ENCODE data around the gene SCAMP4.

SCAMP4 gene

DNA sequence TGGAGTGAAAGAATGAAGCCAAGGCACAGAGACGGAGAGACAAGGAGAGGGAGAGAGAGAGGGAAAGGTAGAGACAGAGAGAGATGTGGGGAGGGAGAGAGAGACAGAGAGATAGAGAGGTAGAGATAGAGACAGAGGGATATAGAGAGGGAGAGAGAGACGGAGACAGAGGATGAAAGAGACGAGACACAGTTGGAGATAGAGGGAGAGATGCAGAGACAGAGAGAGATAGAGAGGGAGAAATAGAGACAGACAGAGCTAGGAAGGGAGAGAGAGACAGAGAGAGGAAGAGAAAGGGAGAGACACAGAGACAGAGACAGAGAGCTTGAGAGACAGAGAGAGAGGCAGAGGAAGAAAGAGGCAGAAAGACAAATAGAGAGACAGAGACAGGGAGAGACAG, 31.2 kb downstream of the SCAMP4 start:
- no peak for ATAC-seq
- TF ChIP-seq ZC3H10 (CRISPR knock-in tag; IDR thresholded peaks at IDR 0.05): no peak
- no peak for TF ChIP-seq SNAI2 (CRISPR knock-in tag; IDR thresholded peaks at IDR 0.05)
- TF ChIP-seq PPARA (CRISPR knock-in tag; IDR thresholded peaks at IDR 0.05; ENCODE audit: borderline replicate concordance): no peak
- TF ChIP-seq CSDC2 (CRISPR knock-in tag; IDR thresholded peaks at IDR 0.05): no peak
- TF ChIP-seq ZNF8 (CRISPR knock-in tag; IDR thresholded peaks at IDR 0.05): no peak
- no peak for TF ChIP-seq ISL1 (CRISPR knock-in tag; IDR thresholded peaks at IDR 0.05)
- TF ChIP-seq, protein P1, sequence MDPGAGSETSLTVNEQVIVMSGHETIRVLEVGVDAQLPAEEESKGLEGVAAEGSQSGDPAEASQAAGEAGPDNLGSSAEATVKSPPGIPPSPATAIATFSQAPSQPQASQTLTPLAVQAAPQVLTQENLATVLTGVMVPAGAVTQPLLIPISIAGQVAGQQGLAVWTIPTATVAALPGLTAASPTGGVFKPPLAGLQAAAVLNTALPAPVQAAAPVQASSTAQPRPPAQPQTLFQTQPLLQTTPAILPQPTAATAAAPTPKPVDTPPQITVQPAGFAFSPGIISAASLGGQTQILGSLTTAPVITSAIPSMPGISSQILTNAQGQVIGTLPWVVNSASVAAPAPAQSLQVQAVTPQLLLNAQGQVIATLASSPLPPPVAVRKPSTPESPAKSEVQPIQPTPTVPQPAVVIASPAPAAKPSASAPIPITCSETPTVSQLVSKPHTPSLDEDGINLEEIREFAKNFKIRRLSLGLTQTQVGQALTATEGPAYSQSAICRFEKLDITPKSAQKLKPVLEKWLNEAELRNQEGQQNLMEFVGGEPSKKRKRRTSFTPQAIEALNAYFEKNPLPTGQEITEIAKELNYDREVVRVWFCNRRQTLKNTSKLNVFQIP (CRISPR knock-in tag; IDR thresholded peaks at IDR 0.05; ENCODE audit: borderline replicate concordance, low read depth): no peak
- TF ChIP-seq ZNF70 (CRISPR knock-in tag; IDR thresholded peaks at IDR 0.05): no peak
- TF ChIP-seq, protein P2, sequence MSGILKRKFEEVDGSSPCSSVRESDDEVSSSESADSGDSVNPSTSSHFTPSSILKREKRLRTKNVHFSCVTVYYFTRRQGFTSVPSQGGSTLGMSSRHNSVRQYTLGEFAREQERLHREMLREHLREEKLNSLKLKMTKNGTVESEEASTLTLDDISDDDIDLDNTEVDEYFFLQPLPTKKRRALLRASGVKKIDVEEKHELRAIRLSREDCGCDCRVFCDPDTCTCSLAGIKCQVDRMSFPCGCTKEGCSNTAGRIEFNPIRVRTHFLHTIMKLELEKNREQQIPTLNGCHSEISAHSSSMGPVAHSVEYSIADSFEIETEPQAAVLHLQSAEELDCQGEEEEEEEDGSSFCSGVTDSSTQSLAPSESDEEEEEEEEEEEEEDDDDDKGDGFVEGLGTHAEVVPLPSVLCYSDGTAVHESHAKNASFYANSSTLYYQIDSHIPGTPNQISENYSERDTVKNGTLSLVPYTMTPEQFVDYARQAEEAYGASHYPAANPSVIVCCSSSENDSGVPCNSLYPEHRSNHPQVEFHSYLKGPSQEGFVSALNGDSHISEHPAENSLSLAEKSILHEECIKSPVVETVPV (CRISPR knock-in tag; IDR thresholded peaks at IDR 0.05): no peak
- TF ChIP-seq, protein P3, sequence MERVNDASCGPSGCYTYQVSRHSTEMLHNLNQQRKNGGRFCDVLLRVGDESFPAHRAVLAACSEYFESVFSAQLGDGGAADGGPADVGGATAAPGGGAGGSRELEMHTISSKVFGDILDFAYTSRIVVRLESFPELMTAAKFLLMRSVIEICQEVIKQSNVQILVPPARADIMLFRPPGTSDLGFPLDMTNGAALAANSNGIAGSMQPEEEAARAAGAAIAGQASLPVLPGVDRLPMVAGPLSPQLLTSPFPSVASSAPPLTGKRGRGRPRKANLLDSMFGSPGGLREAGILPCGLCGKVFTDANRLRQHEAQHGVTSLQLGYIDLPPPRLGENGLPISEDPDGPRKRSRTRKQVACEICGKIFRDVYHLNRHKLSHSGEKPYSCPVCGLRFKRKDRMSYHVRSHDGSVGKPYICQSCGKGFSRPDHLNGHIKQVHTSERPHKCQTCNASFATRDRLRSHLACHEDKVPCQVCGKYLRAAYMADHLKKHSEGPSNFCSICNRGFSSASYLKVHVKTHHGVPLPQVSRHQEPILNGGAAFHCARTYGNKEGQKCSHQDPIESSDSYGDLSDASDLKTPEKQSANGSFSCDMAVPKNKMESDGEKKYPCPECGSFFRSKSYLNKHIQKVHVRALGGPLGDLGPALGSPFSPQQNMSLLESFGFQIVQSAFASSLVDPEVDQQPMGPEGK (CRISPR knock-in tag; IDR thresholded peaks at IDR 0.05; ENCODE audit: borderline replicate concordance): no peak
- TF ChIP-seq OSR1 (CRISPR knock-in tag; IDR thresholded peaks at IDR 0.05): no peak
- no peak for TF ChIP-seq ZFP30 (CRISPR knock-in tag; IDR thresholded peaks at IDR 0.05)
- TF ChIP-seq BACH2 (CRISPR knock-in tag; IDR thresholded peaks at IDR 0.05; ENCODE audit: borderline replicate concordance): no peak

DNA sequence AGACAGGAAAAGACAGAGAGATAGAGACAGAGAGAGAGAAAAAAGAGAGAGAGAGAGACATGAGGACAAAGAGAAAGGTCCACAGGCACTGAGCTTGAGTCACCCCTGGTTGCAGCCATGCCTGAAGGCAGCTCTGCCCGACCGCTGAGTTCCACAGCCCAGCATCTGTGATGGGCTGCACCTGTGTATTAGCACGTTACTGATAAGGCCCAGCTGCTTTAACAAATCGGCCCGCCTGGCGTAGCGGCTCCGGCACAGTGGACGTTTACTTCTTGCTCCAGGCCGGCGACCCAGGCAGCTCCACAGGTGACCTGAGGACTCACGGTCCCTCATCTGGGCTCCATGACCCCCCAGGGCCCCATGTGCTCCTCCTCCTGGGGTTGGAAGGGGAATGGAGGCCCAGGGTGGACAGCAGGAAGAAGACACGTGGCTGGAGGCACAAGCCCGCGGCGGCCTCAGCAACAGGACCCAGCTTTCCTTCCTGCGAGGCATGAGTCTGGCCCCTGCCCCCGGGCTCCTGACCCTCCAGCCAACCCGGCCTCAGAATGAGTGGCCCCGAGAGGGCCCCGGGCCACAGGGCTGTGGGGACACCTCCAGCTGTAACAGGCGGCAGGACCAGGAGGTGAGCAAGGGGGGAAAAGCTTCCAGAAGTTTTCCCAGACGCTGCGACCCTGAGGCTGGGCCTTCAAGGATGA, 31.9 kb downstream of the SCAMP4 start:
- ATAC-seq: no peak
- no peak for TF ChIP-seq ZNF565 (CRISPR knock-in tag; conservative IDR thresholded peaks at IDR 0.05; ENCODE audit: low read depth)
- TF ChIP-seq ZNF8 (CRISPR knock-in tag; IDR thresholded peaks at IDR 0.05): no peak
- no peak for TF ChIP-seq OSR1 (CRISPR knock-in tag; IDR thresholded peaks at IDR 0.05)
- TF ChIP-seq CSDC2 (CRISPR knock-in tag; IDR thresholded peaks at IDR 0.05): no peak

DNA sequence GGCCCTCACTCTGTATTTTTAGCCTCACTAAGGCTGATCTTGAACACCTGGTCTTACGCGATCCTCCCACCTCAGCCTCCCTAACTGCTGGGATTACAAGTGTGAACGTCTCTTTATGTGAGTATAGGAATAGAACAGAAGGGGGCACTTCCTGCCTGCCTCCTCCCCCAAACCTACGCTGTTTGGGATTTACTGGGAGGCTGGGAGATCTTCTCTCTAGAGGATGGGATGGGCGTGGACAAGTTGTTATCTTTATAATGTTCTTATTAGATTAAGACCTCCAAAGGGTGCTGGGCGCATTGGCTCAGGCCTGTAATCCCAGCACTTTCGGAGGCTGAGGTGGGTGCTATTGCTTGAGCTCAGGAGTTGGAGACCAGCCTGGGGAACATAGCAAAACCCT, 32.9 kb downstream of the SCAMP4 start:
- TF ChIP-seq OSR1 (CRISPR knock-in tag; IDR thresholded peaks at IDR 0.05) (no peak), TOX (CRISPR knock-in tag; IDR thresholded peaks at IDR 0.05; ENCODE audit: borderline replicate concordance) (no peak), ISL1 (CRISPR knock-in tag; IDR thresholded peaks at IDR 0.05) (no peak), ZNF8 (CRISPR knock-in tag; IDR thresholded peaks at IDR 0.05) (no peak), RARB (CRISPR knock-in tag; IDR thresholded peaks at IDR 0.05) (no peak), GLIS3 (CRISPR knock-in tag; IDR thresholded peaks at IDR 0.05) (no peak), ESRRG (CRISPR knock-in tag; IDR thresholded peaks at IDR 0.05) (no peak)
- ATAC-seq: no peak

DNA sequence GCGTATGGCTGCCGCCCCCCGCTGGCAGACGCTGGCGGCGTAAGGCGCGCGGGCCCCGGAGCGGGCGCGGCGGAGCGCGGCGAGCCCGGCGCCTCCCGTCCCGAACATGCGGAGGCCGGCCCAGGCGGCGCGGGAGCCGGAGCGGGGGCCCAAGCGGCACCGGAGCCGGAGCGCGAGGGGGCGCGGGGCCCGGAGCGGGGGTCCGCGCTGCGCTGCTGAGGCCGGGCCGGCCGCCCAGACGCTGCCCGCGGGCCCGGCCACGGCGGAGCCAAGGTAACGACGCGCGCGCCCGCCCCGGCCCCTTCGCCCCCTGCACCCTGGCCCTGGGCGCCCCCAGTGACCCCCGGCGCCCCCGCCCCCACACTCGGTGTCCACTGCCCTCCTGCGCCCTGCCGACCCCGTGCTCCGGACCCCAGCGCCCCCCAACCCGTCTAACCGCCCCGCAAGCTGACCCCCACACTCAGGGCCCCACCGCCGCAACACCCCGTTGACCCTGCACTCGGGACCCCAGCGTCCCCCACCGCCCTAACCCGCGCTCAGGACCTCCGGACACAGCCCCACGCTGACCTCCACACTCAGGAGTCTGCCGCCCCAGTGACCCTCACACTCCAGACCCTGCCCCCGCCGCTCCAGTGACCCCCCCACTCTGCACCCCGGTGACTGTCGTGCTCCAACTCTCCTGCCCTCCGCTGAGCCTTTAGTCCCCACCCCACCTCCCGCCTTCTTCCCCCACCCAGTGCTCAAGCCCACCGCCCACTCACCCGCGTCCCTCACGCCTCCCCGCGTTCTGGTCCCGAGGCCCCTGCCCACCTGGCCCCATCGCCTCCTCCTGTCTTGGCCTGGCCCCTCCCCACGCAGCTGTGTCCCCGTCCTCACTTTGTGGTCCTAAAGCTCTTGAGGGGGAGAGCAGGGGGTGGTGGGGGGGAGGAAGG, 36.2 kb downstream of the SCAMP4 start, which contains the start of gene CSNK1G2:
CSNK1G2 (plus strand) TSS at position 27 of the 932 bp plus-strand sequence. CDS start 28,601 bp downstream, outside the sequence.
- ATAC-seq: peak; percentile 1; the same call in 1 of the 3 replicates
- TF ChIP-seq ZNF8 (CRISPR knock-in tag; IDR thresholded peaks at IDR 0.05): no peak

DNA sequence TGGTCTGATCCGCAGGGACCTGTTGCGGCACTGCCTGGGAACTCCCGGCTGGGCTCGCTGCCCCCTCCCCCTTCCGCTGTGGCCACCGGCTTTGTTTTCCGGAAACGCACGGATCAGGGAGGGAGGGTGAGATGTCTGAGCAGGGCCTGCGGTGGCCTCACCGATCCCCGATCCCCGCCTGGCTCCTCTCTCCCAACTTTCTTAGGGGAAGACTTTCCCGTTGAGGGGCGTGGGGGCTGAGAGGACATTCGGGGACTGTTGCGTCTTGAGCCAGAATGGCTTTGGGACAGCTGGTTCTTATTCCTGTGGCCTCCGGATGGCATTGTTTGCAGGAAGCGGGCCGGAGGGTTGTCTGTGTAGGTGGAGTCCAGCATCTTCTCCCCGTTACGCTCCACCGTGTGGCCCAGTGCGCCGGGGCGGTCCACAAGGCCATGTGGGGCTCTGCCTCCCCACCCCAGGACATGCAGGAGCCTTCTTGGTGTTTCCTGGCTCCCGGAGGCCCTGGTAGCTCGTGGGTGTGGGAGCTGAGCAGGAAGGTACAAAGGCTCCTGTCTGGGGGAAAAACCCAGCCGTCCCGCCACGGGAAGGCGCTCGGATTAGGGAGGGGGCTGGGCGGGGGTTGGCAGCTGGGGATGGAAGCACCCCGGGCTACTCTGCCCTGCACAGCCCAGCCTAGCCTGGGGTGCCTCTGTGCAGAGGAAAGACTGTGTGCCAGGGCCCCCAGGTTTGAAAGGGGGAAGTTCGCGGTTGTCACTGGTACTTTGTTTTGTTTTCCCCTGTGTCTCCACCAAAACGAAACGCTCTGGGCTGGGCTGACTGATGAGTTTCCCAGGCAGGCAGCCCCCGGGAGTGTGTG, 37.1 kb downstream of the SCAMP4 start:
- TF ChIP-seq ARNTL (CRISPR knock-in tag; IDR thresholded peaks at IDR 0.05; ENCODE audit: borderline replicate concordance, low read depth): no peak
- no peak for TF ChIP-seq ESRRG (CRISPR knock-in tag; IDR thresholded peaks at IDR 0.05)
- TF ChIP-seq, protein P2 (CRISPR knock-in tag; IDR thresholded peaks at IDR 0.05): no peak
- TF ChIP-seq CSDC2 (CRISPR knock-in tag; IDR thresholded peaks at IDR 0.05): no peak
- TF ChIP-seq, protein P4, sequence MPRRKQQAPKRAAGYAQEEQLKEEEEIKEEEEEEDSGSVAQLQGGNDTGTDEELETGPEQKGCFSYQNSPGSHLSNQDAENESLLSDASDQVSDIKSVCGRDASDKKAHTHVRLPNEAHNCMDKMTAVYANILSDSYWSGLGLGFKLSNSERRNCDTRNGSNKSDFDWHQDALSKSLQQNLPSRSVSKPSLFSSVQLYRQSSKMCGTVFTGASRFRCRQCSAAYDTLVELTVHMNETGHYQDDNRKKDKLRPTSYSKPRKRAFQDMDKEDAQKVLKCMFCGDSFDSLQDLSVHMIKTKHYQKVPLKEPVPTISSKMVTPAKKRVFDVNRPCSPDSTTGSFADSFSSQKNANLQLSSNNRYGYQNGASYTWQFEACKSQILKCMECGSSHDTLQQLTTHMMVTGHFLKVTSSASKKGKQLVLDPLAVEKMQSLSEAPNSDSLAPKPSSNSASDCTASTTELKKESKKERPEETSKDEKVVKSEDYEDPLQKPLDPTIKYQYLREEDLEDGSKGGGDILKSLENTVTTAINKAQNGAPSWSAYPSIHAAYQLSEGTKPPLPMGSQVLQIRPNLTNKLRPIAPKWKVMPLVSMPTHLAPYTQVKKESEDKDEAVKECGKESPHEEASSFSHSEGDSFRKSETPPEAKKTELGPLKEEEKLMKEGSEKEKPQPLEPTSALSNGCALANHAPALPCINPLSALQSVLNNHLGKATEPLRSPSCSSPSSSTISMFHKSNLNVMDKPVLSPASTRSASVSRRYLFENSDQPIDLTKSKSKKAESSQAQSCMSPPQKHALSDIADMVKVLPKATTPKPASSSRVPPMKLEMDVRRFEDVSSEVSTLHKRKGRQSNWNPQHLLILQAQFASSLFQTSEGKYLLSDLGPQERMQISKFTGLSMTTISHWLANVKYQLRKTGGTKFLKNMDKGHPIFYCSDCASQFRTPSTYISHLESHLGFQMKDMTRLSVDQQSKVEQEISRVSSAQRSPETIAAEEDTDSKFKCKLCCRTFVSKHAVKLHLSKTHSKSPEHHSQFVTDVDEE (CRISPR knock-in tag; IDR thresholded peaks at IDR 0.05): no peak
- no peak for TF ChIP-seq SNAI2 (CRISPR knock-in tag; IDR thresholded peaks at IDR 0.05)
- no peak for TF ChIP-seq RARB (CRISPR knock-in tag; IDR thresholded peaks at IDR 0.05)
- no peak for TF ChIP-seq ZC3H10 (CRISPR knock-in tag; IDR thresholded peaks at IDR 0.05)
- peak; percentile 80 for ATAC-seq
